Karpas-422 (cell line): ENCODE data around the gene IDUA. TPM values are rescaled to one million over a fixed set of nuclear protein-coding genes. Genes with fewer than 3 reads are reported as not detected.

Experiments used
- DNase-seq: peaks from one replicate; pipeline ENCODE4 v3.0.0-alpha.2; 2015
- H2AFZ ChIP-seq: fragments of 200-600 bp; sonication (generic); 2 replicates; pipeline ENCODE4 v1.6.1; 2014; ENCODE audit warnings: antibody characterized with exemption, low read length, mixed read lengths
- H3K27ac ChIP-seq: fragments of 200-600 bp; sonication (generic); 2 replicates; pipeline ENCODE4 v1.5.1; 2014; ENCODE audit warnings: mild to moderate bottlenecking, low read length, moderate library complexity
- H3K27me3 ChIP-seq: fragments of 200-600 bp; sonication (generic); 2 replicates; pipeline ENCODE4 v1.6.1; 2014; ENCODE audit warnings: low read length, mixed read lengths
- H3K36me3 ChIP-seq: fragments of 200-600 bp; sonication (generic); 2 replicates; pipeline ENCODE4 v1.6.1; 2014; ENCODE audit warnings: low read length, mixed read lengths; ENCODE audit not compliant: insufficient read depth
- H3K4me1 ChIP-seq: fragments of 200-600 bp; sonication (generic); 2 replicates; pipeline ENCODE4 v1.6.1; 2014; ENCODE audit warnings: mild to moderate bottlenecking, low read length, mixed read lengths
- H3K4me2 ChIP-seq: fragments of 200-600 bp; sonication (generic); 2 replicates; pipeline ENCODE4 v1.6.1; 2014; ENCODE audit warnings: low read length, low read depth, mild to moderate bottlenecking; ENCODE audit not compliant: poor library complexity, severe bottlenecking
- H3K4me3 ChIP-seq: fragments of 200-600 bp; sonication (generic); 2 replicates; pipeline ENCODE4 v1.5.1; 2014; ENCODE audit warnings: mild to moderate bottlenecking, antibody characterized with exemption, low read length, mixed read lengths
- H3K79me2 ChIP-seq: fragments of 200-600 bp; sonication (generic); 2 replicates; pipeline ENCODE4 v1.6.1; 2014; ENCODE audit warnings: mild to moderate bottlenecking, low read length, mixed read lengths
- H3K9ac ChIP-seq: fragments of 200-600 bp; sonication (generic); 2 replicates; pipeline ENCODE4 v1.6.0; 2014; ENCODE audit warnings: low read length
- H3K9me2 ChIP-seq: fragments of 200-600 bp; sonication (generic), shearing (Covaris generic); replicated peaks from 2 replicates; pipeline ENCODE4 v1.6.0; 2014; ENCODE audit warnings: mild to moderate bottlenecking, low read length, moderate library complexity; ENCODE audit not compliant: insufficient read depth
- H3K9me3 ChIP-seq: fragments of 300-700, 200-600 bp; sonication (generic); 2 replicates; pipeline ENCODE4 v1.6.1; 2014; ENCODE audit warnings: low read length, mixed read lengths
- H4K20me1 ChIP-seq: fragments of 200-600 bp; sonication (generic); 2 replicates; pipeline ENCODE4 v1.6.1; 2014; ENCODE audit warnings: mild to moderate bottlenecking, antibody characterized with exemption, low read length, low read depth; ENCODE audit not compliant: insufficient read depth
- total RNA-seq: library from RNA; depleted of rRNA; stranded (reverse); fragments of >200 nt; shearing (Covaris generic); gene quantifications from 2 replicates; pipeline ENCODE4 v1.2.3, GENCODE V29; 2014; ENCODE audit warnings: low replicate concordance

Gene IDUA
- total RNA-seq, 1 experiment from 2014 or later, result 20.8 TPM

DNA sequence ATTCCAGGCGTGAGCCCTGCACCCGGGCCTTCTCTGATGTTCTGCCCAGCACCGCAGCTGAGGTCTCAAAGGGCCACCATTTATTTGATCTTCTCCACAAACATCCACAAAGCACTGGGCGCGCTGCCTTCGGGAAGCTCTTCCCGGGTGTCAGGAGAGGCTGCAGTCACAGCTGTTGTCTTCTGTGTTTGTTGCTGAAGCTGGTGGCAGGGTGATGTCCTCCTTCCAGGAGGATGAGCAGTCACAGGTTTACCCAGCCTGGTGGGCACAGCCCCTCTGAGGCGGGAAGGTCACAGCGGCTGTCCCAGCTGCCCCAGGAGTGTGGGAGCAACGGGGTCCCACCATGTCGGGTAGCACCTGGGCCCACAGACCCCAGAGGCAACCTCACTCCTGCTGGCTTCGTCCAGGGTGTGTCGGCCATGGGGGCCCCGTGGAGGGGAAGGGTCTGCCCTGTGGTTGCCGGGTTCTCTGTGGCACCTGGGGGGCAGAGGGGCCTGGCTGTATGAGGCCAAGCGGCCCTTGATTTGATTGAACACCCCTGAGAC lies 52.2 kb downstream of the IDUA start:
- Histone ChIP-seq H3K4me3 (no peak overlapping the region), H3K4me1 (no peaks in the 10 kb centered on the region), H4K20me1 (no peaks in the 10 kb centered on the region), H3K27ac (no peak overlapping the region), H2AFZ (no peak overlapping the region), H3K9me3 (no peaks in the 10 kb centered on the region), H3K27me3 (no peaks in the 10 kb centered on the region), H3K9me2 (no peaks in the 10 kb centered on the region), H3K4me2 (no peak overlapping the region), H3K79me2 (no peaks in the 10 kb centered on the region), H3K36me3 (no peaks in the 10 kb centered on the region), H3K9ac (no peak overlapping the region)
- no peak for DNase-seq

DNA sequence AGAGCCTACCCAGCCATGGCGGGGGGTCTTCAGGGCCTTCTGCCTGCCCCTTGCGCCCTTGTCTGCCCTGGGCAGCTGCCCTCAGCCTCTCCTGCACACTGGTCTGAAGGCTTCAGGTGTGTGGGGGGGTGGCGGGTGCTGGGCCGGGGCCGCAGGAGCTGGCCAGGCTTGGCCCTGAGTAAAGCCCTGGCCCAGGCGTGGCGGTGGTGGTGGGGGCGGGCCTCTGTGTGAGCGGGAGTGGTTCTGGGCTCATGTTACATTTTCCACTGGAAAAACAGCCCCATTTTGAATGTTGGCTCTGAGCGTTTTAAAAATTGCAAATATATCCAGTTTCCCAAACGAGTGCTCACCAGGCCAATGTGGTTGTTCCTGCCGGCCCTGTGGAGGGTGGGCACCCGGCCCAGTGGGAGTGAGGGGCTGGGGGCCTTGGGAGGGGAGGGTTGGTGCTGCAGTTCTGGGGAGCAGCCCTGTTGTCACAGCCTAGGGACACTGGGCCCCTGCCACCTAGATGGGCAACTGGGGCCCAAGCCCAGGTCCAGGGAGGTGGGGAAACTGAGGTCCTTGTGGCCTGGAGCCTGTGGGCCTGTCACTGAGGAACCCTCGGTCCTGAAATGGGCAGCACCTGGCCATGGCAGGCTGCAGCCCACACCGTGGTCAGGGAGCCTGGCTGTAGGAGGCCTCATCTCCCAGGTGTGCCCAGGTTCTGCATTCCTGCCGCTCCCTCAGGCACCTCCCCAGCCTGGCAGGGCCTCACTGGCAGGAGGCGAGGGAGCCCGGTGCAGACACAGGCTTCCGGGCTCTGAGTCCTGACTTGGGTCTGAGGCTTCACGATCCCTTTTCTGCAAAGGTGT lies 52.9 kb downstream of the IDUA start:
- Histone ChIP-seq H3K79me2 (no peaks in the 10 kb centered on the region), H3K4me3 (no peak overlapping the region), H3K9ac (no peak overlapping the region), H3K4me2 (no peak overlapping the region), H3K4me1 (no peaks in the 10 kb centered on the region), H3K27ac (no peak overlapping the region), H3K9me2 (no peaks in the 10 kb centered on the region), H3K27me3 (no peaks in the 10 kb centered on the region), H2AFZ (no peak overlapping the region), H3K36me3 (no peaks in the 10 kb centered on the region), H4K20me1 (no peaks in the 10 kb centered on the region), H3K9me3 (no peaks in the 10 kb centered on the region)
- DNase-seq, result no peak

DNA sequence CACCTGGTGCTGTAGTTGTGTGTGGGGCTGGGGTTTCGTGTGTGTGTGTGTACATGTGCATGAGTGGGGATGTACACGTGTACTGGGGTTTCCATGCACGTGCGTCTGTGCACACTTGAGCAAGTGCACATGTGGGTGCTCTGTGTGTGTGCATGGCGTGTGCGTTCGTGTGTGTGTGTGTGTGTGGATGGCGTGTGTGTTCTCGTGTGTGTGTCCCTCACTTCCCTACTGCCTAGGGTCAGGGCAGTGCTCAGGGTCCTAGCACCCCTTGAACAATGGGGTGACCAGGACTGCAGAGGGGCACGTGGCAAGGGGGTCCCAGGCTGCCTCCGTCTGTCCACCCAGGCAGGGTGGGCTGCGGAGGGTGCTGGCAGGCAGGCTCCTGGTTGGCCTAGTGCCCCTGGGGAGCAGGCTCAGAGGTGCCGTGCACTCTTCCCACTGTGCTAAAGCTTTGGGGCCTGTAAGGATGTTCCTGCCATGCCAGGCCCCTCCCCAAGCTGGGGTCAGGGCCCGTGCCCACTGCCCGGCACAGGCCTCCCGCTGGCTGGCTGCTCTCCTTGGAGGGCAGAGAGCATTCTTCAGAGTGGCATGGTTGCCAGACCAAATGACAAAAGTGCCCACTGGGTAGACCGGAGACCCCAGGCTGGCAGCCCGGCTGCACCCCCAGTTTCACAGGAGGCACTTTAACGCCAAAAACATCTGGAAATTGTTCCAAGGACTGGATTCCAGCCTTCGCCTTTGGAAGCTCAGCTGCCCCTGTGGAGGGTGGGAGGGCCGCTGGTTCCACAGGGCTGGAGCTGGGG lies 53.7 kb downstream of the IDUA start:
- H3K9ac ChIP-seq, result no peak overlapping the region
- no peak overlapping the region for H3K4me3 ChIP-seq
- H4K20me1 ChIP-seq, result no peaks in the 10 kb centered on the region
- H3K79me2 ChIP-seq, result no peaks in the 10 kb centered on the region
- no peaks in the 10 kb centered on the region for H3K9me3 ChIP-seq
- no peak overlapping the region for H2AFZ ChIP-seq
- H3K4me2 ChIP-seq, result no peak overlapping the region
- no peaks in the 10 kb centered on the region for H3K36me3 ChIP-seq
- no peak for DNase-seq
- no peaks in the 10 kb centered on the region for H3K9me2 ChIP-seq
- H3K27me3 ChIP-seq, result no peaks in the 10 kb centered on the region
- no peak overlapping the region for H3K27ac ChIP-seq
- H3K4me1 ChIP-seq, result no peaks in the 10 kb centered on the region

DNA sequence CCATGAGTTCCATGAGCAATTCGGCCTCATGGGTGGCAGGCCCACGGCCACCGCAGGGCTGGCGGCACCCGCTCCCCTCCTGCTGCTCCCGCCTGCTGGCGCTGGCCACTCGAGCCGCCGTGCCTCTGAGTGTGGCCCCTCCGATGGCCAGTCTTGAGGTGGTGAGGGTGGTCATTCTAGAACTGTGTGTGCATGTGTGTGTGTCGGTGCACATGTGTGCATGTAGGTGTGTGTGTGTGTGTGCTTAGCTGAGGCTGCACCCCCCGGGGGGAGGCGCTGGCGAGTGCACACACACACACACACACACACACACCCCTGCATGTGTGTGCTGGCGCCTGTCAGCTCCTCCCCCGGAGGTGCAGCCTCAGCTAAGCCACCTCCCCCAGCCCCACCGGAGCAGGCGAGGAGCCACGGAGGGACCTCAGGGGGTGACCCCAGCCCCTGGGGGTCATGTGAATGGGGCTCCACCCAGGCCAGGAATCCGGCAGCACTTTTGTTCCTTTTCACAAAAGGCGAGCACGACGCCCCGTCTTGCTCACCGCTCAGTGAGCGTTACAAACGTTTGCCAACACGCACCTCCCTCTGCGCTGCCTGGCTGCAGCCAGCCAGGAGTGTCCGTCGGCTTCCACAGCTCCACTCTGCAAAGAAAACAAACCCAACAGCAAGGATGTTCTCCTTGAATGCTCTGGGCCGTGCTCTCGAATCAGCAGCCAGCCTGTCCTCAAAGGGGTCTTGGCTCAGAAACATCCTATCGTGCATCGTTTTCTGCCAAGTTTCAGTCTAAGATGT lies 54.5 kb downstream of the IDUA start:
- Histone ChIP-seq H4K20me1 (no peaks in the 10 kb centered on the region), H3K4me3 (no peak overlapping the region), H3K27ac (no peak overlapping the region), H2AFZ (no peak overlapping the region), H3K36me3 (no peaks in the 10 kb centered on the region), H3K9me3 (no peaks in the 10 kb centered on the region), H3K79me2 (no peaks in the 10 kb centered on the region), H3K9me2 (no peaks in the 10 kb centered on the region), H3K4me2 (no peak overlapping the region), H3K9ac (no peak overlapping the region), H3K4me1 (no peaks in the 10 kb centered on the region), H3K27me3 (no peaks in the 10 kb centered on the region)
- no peak for DNase-seq

DNA sequence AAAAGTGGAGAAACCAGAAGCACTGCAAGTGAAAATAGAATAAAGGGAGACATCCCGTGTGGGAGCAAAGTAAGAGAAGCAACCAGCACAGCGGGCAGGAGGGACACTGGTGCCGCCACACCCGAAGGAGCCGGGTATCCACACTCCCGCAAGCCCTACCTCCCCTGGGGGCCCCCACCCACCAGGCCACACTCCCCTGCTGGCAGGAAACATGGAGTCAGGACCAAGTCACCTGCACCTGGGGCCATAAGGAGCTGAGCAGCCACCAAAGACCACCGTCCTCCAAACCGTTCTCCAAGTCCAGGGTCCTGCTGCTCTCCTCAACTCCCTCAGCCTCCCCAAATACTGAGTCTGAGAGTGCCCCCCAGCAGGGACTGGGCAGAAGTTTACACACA lies 55.1 kb downstream of the IDUA start:
- H3K79me2 ChIP-seq, result no peaks in the 10 kb centered on the region
- H3K4me2 ChIP-seq, result no peak overlapping the region
- no peaks in the 10 kb centered on the region for H3K4me1 ChIP-seq
- no peak overlapping the region for H2AFZ ChIP-seq
- H3K9ac ChIP-seq, result no peak overlapping the region
- H3K36me3 ChIP-seq, result no peaks in the 10 kb centered on the region
- no peaks in the 10 kb centered on the region for H3K27me3 ChIP-seq
- no peak for DNase-seq
- H3K27ac ChIP-seq, result no peak overlapping the region
- H3K9me2 ChIP-seq, result no peaks in the 10 kb centered on the region
- H4K20me1 ChIP-seq, result no peaks in the 10 kb centered on the region
- no peak overlapping the region for H3K4me3 ChIP-seq
- no peaks in the 10 kb centered on the region for H3K9me3 ChIP-seq

DNA sequence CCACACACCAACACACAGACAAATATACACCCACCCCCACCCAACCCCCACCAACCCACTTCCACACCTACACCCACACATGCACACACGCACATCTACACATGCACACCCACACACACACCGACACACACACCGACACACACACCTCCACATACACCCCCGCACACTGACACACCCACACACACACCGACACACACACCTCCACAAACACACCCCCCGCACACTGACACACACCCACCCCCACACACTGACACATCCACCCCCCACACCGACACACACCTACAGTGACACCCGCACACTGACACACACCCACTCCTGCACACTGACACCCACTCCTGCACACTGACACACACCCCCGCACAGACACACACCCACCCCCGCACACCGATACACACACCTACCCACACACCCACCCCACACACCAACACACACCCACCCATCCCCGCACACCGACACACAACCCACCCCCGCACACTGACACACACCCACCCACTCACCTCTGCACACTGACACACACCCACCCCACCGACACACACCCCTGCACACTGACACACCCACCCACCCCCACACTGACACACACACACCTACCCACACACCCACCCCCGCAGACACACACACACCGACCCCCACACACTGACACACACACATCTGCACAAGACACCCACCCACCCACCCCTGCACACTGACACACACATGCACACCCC lies 55.7 kb downstream of the IDUA start:
- H3K9ac ChIP-seq, result no peak overlapping the region
- H3K27ac ChIP-seq, result no peak overlapping the region
- no peaks in the 10 kb centered on the region for H3K36me3 ChIP-seq
- H3K4me3 ChIP-seq, result no peak overlapping the region
- no peaks in the 10 kb centered on the region for H3K4me1 ChIP-seq
- no peaks in the 10 kb centered on the region for H4K20me1 ChIP-seq
- no peak overlapping the region for H3K4me2 ChIP-seq
- no peak for DNase-seq
- no peaks in the 10 kb centered on the region for H3K9me3 ChIP-seq
- H3K9me2 ChIP-seq, result no peaks in the 10 kb centered on the region
- H2AFZ ChIP-seq, result no peak overlapping the region
- H3K27me3 ChIP-seq, result no peaks in the 10 kb centered on the region
- H3K79me2 ChIP-seq, result no peaks in the 10 kb centered on the region

DNA sequence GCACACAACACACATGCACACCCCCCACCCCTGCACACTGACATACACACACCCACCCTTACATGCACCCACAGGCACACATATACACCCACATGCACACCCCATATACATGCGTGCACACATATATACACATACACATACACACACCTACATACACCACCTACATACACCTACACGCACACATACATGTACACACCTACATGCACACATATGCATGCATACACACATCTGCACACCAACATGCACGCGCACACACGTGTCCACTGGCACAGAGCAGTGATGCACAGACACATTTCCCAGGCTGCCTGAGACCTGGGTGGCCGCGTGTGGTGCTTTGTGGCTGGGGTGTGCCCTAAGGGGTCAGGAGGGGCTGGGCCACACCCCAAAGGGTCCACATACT lies 56.3 kb downstream of the IDUA start:
- Histone ChIP-seq H3K4me1 (no peaks in the 10 kb centered on the region), H3K4me3 (no peak overlapping the region), H3K36me3 (no peaks in the 10 kb centered on the region), H2AFZ (no peak overlapping the region), H3K79me2 (no peaks in the 10 kb centered on the region), H3K9me2 (no peaks in the 10 kb centered on the region), H4K20me1 (no peaks in the 10 kb centered on the region), H3K27me3 (no peaks in the 10 kb centered on the region), H3K27ac (no peak overlapping the region), H3K4me2 (no peak overlapping the region), H3K9ac (no peak overlapping the region), H3K9me3 (no peaks in the 10 kb centered on the region)
- DNase-seq, result no peak
